ENCODE data around the gene PCDH8. TPM values are rescaled to one million over a fixed set of nuclear protein-coding genes. Genes with fewer than 3 reads are reported as not detected.

Gene PCDH8
- total and polyA plus RNA-seq, 2 experiments from 2014 or later, result not detected

- no peak overlapping the region for H3K27ac ChIP-seq
- no peaks in the 10 kb centered on the region for H3K9me2 ChIP-seq (ENCODE audit: insufficient read depth)
- no peak for DNase-seq
- H4K20me1 ChIP-seq (ENCODE audit: insufficient read depth), result no peaks in the 10 kb centered on the region
- no peak overlapping the region for H3K4me2 ChIP-seq (ENCODE audit: unreplicated experiment)
- peaks cover 13% of the 10 kb centered on the region for H3K27me3 ChIP-seq (replicated peaks; ENCODE audit: insufficient read depth)
- H3K79me2 ChIP-seq (ENCODE audit: insufficient read depth), result no peaks in the 10 kb centered on the region
- no peak overlapping the region for H2AFZ ChIP-seq
- H3F3A ChIP-seq (ENCODE audit: insufficient read depth), result no peaks in the 10 kb centered on the region
- H3K9ac ChIP-seq, result no peak overlapping the region
- no peaks in the 10 kb centered on the region for H3K4me1 ChIP-seq (ENCODE audit: insufficient read depth)
- H3K4me3 ChIP-seq, result no peak overlapping the region
- no peaks in the 10 kb centered on the region for H3K9me3 ChIP-seq (ENCODE audit: low read depth)
- in situ Hi-C loops (cut with MboI), result no loop called here
- TF ChIP-seq EZH2 (IDR thresholded peaks at IDR 0.05; ENCODE audit: insufficient read depth, poor library complexity, severe bottlenecking) (no peak), EZH2phosphoT487 (IDR thresholded peaks at IDR 0.05; ENCODE audit: insufficient read depth, low read depth) (no peak)
- H3K36me3 ChIP-seq (ENCODE audit: low read depth), result no peaks in the 10 kb centered on the region
- WGBS, 2 experiments (ENCODE audit: low coverage in 1 of 2, low lambda C conversion rate in 2 of 2, missing lambda C conversion rate in 2 of 2), result 10 to 15% methylated on average over 10 of the region's 10 CpGs
Observed at GRCh38 chr13:52842441-52842840, 6.0 kb downstream of the PCDH8 start.

DNA sequence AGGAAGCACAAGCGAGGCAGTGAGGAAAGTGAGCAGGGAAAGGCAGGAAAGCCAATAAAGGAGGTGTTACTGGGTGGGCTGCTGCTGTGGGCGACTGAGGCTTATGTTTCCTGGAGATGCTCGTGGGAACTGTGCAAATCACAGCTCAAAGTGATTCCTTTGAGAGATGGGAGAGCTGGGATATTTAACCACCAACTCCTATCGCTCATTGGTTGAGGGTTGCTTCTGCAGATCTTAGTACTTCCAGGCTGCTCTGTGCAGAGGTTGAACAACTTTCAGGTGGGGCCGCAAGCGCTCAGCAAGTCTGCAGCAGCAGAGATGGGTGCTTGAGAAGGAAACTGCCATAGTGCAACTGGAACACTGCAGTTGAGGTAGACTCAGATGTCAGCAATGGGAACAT is 8.4 kb downstream of the PCDH8 start:
- H3K27me3 ChIP-seq (replicated peaks; ENCODE audit: insufficient read depth), result peaks cover 13% of the 10 kb centered on the region
- H3K9me3 ChIP-seq (ENCODE audit: low read depth), result no peaks in the 10 kb centered on the region
- 37 to 49% methylated on average over 6 of the region's 6 CpGs for WGBS, 2 experiments (ENCODE audit: low coverage in 1 of 2, low lambda C conversion rate in 2 of 2, missing lambda C conversion rate in 2 of 2)
- no peaks in the 10 kb centered on the region for H3K79me2 ChIP-seq (ENCODE audit: insufficient read depth)
- TF ChIP-seq EZH2phosphoT487 (IDR thresholded peaks at IDR 0.05; ENCODE audit: insufficient read depth, low read depth), result no peak
- TF ChIP-seq EZH2 (IDR thresholded peaks at IDR 0.05; ENCODE audit: insufficient read depth, poor library complexity, severe bottlenecking), result no peak
- H3K9ac ChIP-seq, result no peak overlapping the region
- no peaks in the 10 kb centered on the region for H3F3A ChIP-seq (ENCODE audit: insufficient read depth)
- no peaks in the 10 kb centered on the region for H3K4me1 ChIP-seq (ENCODE audit: insufficient read depth)
- no peak overlapping the region for H3K27ac ChIP-seq
- no peak for DNase-seq
- H3K4me3 ChIP-seq, result no peak overlapping the region
- no peak overlapping the region for H2AFZ ChIP-seq
- no peak overlapping the region for H3K4me2 ChIP-seq (ENCODE audit: unreplicated experiment)
- no peaks in the 10 kb centered on the region for H3K36me3 ChIP-seq (ENCODE audit: low read depth)
- in situ Hi-C loops (cut with MboI), result no loop called here
- no peaks in the 10 kb centered on the region for H4K20me1 ChIP-seq (ENCODE audit: insufficient read depth)
- H3K9me2 ChIP-seq (ENCODE audit: insufficient read depth), result no peaks in the 10 kb centered on the region

- Histone ChIP-seq H4K20me1 (ENCODE audit: insufficient read depth) (no peaks in the 10 kb centered on the region), H3K9me2 (ENCODE audit: insufficient read depth) (no peaks in the 10 kb centered on the region), H2AFZ (no peak overlapping the region), H3K4me3 (no peak overlapping the region), H3K9ac (no peak overlapping the region), H3K79me2 (ENCODE audit: insufficient read depth) (no peaks in the 10 kb centered on the region), H3K27me3 (replicated peaks; ENCODE audit: insufficient read depth) (peaks cover under 1% of the 10 kb centered on the region; the same call in 1 of the 2 replicates), H3K27ac (no peak overlapping the region), H3F3A (ENCODE audit: insufficient read depth) (no peaks in the 10 kb centered on the region), H3K9me3 (ENCODE audit: low read depth) (no peaks in the 10 kb centered on the region), H3K4me2 (ENCODE audit: unreplicated experiment) (no peak overlapping the region), H3K4me1 (ENCODE audit: insufficient read depth) (no peaks in the 10 kb centered on the region), H3K36me3 (ENCODE audit: low read depth) (no peaks in the 10 kb centered on the region)
- 7 to 11% methylated on average over 6 of the region's 6 CpGs for WGBS, 2 experiments (ENCODE audit: low coverage in 1 of 2, low lambda C conversion rate in 2 of 2, missing lambda C conversion rate in 2 of 2)
- no peak for DNase-seq
- in situ Hi-C loops (cut with MboI), result no loop called here
- TF ChIP-seq EZH2phosphoT487 (IDR thresholded peaks at IDR 0.05; ENCODE audit: insufficient read depth, low read depth), result no peak
- no peak for TF ChIP-seq EZH2 (IDR thresholded peaks at IDR 0.05; ENCODE audit: insufficient read depth, poor library complexity, severe bottlenecking)
Observed at GRCh38 chr13:52838433-52839107, 9.9 kb downstream of the PCDH8 start.

- in situ Hi-C loops (cut with MboI), result no loop called here
- H3K27me3 ChIP-seq (replicated peaks; ENCODE audit: insufficient read depth), result no peaks in the 10 kb centered on the region
- no peak overlapping the region for H3K4me3 ChIP-seq
- TF ChIP-seq EZH2 (IDR thresholded peaks at IDR 0.05; ENCODE audit: insufficient read depth, poor library complexity, severe bottlenecking), result no peak
- TF ChIP-seq EZH2phosphoT487 (IDR thresholded peaks at IDR 0.05; ENCODE audit: insufficient read depth, low read depth), result no peak
- no peaks in the 10 kb centered on the region for H3K36me3 ChIP-seq (ENCODE audit: low read depth)
- no peak overlapping the region for H3K9ac ChIP-seq
- H4K20me1 ChIP-seq (ENCODE audit: insufficient read depth), result no peaks in the 10 kb centered on the region
- no peak overlapping the region for H3K27ac ChIP-seq
- H3K9me2 ChIP-seq (ENCODE audit: insufficient read depth), result no peaks in the 10 kb centered on the region
- no peaks in the 10 kb centered on the region for H3K4me1 ChIP-seq (ENCODE audit: insufficient read depth)
- no peaks in the 10 kb centered on the region for H3K9me3 ChIP-seq (ENCODE audit: low read depth)
- no peak overlapping the region for H2AFZ ChIP-seq
- no peaks in the 10 kb centered on the region for H3K79me2 ChIP-seq (ENCODE audit: insufficient read depth)
- H3K4me2 ChIP-seq (ENCODE audit: unreplicated experiment), result no peak overlapping the region
- no peak for DNase-seq
- 7% methylated on average over 2 of the region's 2 CpGs for WGBS, 2 experiments (ENCODE audit: low coverage in 1 of 2, low lambda C conversion rate in 2 of 2, missing lambda C conversion rate in 2 of 2)
- no peaks in the 10 kb centered on the region for H3F3A ChIP-seq (ENCODE audit: insufficient read depth)
Observed at GRCh38 chr13:52837850-52838249, 10.6 kb downstream of the PCDH8 start.

Measured in GM23248 (cell line).